ENCODE results near the gene RNU6-9.

RNU6-9 gene

DNA sequence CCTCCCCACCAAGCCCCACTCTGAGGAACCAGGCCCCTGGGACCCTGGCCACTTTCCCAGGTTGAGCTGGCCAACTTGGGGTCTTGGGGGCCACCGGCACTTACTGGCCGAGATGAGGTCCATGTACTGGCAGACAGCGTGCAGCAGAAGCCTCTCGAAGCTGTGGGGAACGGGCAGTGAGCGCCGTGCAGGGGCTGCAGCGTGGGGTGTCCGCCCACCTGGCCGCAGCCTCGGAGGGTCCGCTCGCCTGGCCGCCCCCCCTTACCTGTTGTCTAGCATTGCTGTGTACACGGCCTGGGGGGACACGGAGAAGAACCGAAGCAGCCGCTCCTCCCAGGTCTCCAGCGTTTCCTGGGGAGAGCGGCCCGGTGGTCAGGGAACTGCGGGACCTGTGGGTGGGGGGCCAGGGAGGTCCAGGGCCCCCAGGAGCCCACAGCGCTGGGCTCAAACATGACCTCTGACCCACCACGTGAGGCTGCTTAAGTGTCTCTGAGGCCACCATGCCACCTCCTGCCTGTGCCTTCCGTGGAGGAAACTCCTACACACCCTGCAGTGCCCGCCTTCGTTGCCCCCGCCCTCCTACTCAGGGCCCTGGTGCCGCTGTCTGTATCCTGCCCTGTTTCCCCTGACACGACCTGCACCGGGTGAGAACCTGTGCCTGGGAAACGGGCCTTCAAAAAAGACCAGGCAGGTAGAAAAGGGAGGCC is 6.2 kb downstream of the RNU6-9 start:
- no peak for DNase-seq

GRCh38 chr19:900043-900301 is 6.7 kb downstream of the RNU6-9 start:
- DNase-seq, result no peak

- DNase-seq, result no peak
Measured at GRCh38 chr19:900302-901111, 7.2 kb downstream of the RNU6-9 start.

- DNase-seq, result no peak
Measured at GRCh38 chr19:901216-902092, 8.2 kb downstream of the RNU6-9 start.

DNA sequence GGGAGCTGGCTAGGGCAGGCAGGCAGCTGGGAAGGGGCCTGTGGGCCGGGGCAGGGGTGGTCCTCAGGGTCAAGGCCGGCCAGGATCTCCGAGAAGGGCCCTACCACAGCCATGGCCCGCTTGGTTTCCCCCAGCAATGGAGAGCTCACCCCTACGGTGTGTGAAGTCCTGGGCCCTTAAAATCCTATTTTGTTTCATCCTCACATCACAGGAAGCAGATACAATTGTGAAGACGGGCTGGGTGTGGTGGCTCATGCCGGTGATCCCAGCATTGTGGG is 8.7 kb downstream of the RNU6-9 start:
- no peak for DNase-seq

DNA sequence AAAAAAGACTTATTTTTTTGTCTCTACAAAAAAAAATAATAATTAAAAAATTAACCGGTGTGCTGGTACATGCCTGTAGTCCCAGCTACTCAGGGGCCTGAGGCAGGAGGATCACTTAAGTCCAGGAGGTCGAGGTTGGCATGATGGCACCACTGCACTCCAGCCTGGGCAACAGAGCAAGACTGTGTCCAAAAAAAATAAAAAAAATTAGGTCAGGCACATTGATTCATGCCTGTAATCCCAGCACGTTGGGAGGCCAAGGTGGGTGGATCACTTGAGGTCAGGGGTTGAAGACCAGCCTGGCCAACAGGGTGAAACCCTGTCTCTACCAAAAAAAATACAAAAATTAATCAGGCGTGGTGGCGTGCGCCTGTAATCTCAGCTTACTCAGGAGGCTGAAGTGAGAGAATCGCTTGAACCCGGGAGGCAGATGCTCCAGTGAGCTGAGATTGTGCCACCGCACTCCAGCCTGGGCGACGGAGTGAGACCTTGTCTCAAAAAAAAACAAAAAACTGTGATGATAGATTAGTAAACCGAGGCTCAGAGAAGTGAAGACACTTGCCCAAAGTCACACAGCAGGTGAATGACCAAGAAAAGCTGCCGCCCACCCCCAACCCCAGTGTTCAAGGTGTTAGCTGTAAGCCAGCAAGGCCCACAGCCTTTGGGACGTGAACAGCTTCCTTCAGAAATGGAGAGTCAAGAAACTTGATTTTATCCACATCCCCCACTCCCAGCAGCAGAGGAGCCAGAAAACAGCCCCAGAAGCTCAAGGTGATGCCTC is 9.4 kb downstream of the RNU6-9 start:
- no peak for DNase-seq

GRCh38 chr19:903266-903797 is 10.0 kb downstream of the RNU6-9 start:
- no peak for DNase-seq

DNA sequence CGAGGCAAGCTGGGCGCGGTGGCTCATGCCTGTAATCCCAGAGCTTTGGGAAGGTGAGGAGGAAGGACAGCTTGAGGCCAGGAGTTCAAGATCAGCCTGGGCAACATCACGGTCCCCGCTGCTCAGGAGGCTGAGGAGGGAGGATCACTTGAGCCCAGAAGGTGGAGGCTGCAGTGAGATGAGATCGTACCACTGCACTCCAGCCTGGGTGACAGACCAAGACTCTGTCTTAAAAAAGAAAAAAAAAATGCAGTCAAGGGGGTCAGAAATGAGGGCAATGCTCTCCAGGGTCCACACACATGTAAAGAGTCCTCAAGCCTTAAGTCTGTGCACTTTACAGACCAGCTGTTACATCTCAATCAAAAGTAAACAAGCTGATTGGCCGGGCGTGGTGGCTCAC is 11.3 kb downstream of the RNU6-9 start:
- no peak for DNase-seq

GRCh38 chr19:906480-906879 is 13.2 kb downstream of the RNU6-9 start:
- no peak for DNase-seq

- no peak for DNase-seq
Measured at GRCh38 chr19:907183-907853, 14.0 kb downstream of the RNU6-9 start.

DNA sequence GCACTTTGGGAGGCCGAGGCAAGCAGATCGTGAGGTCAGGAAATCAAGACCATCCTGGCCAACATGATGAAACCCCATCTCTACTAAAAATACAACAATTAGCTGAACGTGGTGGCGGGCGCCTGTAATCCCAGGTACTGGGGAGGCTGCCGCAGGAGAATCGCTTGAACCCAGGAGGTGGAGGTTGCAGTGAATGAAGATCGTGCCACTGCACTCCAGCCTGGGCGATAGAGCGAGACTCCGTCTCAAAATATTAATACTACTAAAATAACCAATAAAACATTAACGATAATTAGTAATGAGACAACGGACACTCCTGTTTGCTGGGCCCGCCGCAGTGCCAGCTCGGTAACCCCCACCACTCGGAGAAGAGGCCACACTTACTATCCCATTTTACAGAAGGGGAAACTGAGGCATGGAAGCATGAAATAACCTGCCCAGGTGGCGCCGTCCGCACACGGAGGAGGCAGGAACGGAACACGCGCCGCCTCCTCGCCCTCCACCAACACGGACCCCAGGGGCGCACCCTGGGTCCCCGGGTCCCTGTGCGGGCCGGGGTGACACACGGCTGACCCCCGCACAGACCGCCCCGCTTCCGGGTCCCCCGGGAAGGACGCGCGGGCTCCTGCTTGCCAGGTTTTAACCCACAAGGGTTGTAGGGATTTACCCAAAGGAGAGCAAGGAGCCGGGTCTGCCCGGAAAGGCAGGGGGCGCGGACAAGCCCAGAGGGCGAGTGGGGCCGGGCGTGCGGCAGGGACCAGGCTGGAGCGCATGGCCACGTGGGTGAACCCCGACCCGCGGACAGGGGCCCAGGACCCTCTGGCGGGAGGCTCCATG is 18.1 kb downstream of the RNU6-9 start:
- no peak for DNase-seq

DNA sequence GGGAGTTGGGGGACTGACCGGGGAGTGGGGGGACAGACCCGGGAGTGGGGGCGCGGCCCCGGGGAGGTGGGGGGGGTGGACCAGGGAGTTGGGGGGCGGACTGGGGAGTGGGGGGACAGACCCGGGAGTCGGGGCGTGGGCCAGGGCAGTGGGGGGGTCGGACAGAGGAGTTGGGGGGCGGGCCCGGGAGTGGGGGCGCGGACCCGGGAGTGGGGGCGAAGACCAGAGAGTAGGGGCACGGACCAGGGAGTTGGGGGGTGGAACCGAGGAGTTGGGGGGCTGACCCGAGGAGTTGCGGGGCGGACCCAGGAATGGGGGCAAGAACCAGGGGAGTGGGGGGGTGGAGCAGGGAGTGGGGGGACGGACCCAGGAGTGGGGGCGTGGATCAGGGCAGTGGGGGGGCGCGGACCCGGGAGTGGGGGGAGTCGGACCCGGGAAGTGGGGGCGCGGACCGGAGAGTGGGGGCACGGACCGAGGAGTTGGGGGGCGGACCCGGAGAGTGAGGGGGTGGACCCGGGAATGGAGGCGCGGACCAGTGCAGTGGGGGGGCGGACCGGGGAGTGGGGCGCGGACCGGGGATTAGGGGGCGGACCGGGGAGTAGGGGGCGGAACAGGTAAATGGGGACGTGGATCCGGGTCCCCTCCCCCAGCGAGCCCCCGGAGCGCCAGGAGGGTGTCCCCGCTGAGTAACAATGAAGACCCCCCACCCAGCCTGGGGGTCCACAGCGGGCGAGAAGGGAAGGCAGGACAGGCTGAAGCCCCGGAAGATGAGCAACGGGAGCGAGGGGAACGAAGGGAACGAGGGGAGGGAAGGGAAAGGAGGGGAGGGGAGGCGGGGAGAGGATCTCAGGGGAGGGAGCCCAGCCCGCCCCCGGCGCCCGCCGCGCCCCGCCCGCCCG is 19.1 kb downstream of the RNU6-9 start:
- no peak for DNase-seq

- peak; percentile 86 for DNase-seq
Measured at GRCh38 chr19:913080-913748, 19.9 kb downstream of the RNU6-9 start, which contains the start of gene R3HDM4. Gene R3HDM4, minus strand, starts transcription at chr19:913219. Its CDS starts 62 bp downstream, at chr19:913157.

DNA sequence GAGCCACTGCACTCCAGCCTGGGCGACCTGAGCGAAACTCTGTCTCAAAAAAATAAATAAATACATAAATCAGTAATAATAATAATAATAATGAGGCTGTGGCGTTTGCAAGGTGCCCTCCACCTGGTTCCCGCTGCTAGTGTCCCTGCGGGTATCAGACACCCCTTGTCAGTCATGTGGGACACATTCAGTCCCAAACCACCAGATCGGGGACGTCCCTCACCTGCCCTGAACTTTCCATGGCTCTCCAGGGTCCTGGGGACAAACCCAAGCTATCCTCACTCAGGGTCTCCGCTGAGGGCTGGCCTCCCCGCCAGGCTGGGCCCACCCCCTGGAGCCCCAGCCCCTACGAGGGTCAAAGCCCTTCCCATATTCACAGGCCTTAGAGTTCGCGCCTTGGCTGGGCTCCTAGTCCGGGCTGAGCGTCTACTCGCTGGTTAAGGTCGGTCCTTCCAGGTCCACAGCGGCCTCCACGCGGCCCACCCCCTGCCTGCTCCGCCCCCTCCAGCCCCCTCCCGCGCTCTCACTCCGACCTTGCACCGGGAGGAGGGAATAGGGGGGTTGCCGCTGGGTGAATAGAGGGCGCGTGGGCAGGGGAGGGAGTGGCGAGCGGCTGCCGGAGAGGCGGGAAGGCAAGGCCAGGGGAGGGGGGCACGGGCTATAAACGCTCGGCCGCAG is 23.5 kb downstream of the RNU6-9 start:
- peak; percentile 55 for DNase-seq

DNA sequence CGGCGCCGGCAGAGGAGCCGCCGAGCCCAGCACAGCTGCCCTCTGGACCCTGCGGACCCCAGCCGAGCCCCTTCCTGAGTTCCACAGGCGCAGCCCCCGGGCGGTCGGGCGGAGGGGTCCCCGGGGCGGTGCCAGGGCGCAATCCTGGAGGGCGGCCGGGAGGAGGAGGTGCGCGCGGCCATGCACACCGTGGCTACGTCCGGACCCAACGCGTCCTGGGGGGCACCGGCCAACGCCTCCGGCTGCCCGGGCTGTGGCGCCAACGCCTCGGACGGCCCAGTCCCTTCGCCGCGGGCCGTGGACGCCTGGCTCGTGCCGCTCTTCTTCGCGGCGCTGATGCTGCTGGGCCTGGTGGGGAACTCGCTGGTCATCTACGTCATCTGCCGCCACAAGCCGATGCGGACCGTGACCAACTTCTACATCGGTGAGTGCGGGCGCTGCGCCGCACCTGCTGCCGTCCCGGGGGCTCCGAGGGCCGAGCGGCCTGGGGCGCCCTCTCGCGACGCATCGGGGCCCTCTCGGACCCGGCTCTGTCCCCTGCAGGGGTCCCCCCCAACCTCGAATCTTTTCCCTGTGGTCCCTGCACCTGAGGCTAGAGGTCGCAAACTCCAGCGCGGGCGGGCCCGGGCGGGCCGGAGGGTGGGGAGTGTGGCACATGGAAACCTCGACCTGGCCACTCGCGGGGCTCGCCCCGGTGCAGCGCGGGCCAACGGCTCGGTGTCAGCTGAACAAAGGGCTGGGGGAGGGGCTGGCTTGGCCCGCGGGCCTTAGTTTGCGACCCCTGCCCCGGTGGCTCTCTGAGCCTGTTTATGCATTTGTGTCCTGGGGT is 24.3 kb downstream of the RNU6-9 start, which contains the start of gene KISS1R:
Gene KISS1R (plus strand): TSS at position 11 of the 829 bp plus-strand sequence. CDS start 170 bp downstream, at position 181.
- peak; percentile 48 for DNase-seq

GRCh38 chr19:918152-918437 is 24.8 kb downstream of the RNU6-9 start:
- DNase-seq, result no peak

GRCh38 chr19:918481-919198 is 25.4 kb downstream of the RNU6-9 start:
- no peak for DNase-seq
